ENCODE measurements around the gene RAB3GAP1.

The RAB3GAP1 gene

DNA sequence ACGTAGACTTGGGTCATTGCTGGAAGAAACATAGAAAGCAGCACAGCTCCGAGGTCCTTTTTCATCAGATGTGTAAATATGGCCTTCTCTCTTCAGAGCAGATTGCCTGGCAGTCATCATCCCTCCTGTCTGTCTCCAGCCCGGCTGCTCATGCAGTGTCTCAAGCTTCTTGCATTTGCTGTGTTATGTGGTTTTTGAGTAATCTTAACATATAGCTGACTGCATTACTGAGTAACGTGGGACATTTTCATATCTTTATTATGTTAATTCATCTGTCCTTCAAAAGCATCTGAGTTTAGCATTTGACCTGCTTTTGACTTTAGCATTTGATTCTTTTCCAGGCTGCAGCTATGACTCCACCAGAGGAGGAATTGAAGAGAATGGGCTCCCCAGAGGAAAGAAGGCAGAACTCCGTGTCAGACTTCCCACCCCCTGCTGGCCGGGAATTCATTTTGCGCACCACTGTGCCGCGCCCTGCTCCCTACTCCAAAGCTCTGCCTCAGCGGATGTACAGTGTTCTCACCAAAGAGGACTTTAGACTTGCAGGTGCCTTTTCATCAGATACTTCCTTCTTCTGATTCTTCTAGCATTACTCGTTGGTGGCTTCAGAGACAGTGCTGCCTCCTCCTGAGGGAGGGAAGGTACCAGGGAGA lies 116.2 kb downstream of the RAB3GAP1 start:
- no peak for DNase-seq

DNA sequence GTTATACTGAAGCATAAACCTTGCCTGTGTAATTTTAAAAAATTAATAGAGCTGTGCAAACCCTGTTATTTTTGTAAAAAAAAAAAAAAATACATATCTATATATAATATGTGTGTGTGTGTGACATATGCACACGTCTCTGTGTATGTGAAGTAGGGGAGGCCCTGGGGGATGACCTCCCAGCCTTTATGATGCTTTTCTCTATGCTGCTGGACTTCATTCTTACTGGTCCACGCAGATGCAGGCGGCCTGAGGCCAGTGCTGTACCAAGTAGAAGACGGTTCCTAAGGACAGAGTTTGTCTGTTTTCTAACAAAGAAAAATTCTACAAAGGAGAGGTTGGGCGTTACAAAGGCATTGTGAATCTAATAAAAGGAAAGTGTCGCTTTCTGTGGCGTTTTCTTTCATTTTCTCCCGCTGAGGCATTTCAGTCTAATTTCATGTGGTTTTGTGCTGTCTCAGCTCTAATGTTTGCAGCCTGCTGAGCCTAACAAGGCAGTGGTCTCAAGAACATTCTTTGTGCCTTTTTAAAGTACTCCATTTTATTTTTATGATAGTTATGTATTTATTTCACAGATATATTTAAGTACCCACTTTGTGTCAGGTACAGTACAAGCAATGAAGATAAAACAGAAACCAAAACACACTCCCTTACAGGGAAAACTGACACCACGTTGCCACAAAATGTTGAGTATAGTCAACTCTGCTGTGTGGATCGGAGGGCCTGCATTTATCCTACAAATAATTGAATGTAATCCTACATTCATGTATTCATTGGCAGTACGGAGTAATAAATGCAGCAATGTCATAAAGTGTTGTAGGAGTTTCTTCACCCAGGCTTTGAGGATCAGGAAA lies 118.0 kb downstream of the RAB3GAP1 start:
- no peak for DNase-seq

DNA sequence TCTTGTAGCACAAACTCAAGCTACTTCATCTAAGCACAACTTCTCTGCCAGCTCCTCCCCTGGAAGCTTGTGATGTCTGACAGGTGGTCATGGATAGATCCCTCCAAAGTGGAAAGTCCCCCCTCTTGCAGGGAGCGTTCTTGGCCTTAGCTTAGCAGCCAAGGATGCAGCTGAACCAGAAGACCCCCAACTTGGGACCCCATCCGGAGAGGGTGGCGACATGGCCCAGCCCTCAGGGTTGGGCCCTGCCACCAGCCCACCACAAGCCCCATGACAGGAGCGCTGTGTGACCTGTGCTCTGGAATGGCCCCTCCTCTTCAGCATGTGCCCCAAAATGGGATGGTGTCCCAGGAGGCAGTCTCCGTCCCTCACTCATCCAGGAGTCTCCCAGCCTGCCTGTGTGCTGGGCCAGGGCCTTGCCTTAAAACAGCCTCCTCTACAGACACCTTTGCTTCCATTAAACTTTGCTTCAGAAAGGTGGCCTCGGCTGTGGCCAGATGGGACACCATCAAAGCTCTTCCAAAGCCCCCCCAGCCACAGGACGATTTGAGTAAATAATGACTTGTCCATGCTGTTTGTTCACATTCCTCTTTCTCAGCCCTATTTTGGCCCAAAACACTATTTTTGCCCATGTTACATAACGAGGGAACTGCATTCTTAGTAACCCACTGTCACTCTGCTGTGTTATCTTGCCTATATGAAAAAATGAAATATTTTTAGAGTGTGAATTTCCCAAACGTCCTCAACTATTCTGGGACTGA lies 122.1 kb downstream of the RAB3GAP1 start:
- DNase-seq = no peak

DNA sequence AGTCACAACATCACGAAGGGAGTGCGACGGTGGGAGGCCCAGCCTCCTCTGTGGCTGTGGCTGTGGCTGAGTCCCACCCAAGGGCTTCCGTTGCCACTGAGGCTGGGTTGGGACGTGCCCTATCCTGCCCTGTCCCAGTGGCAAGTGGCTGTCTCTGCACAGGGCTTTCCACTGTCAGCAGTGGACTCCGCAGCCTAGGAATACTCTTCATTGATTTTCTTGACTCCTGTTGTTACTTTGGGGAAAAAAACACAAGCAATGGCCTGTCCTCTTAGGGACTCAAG lies 122.7 kb downstream of the RAB3GAP1 start:
- no peak for DNase-seq

DNA sequence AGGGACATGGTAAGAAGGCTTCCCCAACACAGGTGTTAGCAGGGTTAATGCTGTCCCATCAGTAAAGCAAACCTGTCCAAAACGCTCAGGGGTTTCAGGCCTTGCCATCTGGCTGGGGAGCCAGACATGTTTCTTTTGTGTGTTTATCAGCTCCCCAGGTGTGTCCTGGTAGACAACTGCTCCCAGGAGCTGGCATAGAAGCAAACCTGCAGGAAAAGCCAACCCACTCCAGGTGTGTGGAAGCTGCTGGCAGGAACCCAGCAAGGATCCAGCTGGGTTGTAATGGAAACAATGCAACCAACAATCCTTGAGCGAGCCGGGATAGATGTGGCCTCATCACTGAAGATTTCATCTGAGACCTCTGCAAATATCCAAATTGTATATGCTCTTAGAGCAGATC lies 123.1 kb downstream of the RAB3GAP1 start:
- no peak for DNase-seq

DNA sequence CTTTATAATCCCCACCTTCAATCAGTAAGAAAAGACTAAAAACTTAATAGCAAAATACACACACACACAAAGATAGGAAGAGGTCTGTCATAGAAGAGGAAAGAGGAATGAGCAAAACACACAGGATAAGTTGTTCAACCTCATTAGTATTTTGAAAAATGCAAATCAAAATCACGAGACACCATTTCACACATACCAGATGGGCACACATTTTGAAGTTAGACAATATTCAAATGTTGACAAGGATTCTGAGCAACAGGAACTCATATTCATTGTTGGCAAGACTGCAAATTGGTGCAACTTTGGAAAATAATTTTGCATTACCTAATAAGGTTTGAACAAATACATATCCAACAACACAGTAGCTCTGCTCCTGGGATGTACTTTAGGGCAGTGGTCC lies 127.6 kb downstream of the RAB3GAP1 start:
- no peak for DNase-seq

DNA sequence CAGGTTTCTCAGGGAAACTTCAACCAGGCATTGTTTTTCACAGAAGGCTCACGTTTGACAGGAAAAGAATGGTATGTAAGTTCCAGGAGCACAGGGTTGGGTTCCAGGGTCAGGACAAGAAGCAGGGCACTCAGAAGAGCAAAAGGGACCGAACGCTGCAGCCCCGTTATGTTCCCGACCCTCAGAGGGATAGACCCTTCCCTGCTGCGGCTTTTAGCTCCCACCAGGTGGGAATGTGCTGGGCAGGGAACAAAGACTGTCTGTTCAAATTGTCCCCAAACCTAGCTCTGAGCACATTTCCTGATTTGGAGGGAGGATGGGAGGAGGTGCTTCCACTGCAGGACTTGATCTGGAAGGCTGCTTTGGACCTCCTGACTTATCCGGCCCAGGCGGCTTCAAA lies 130.1 kb downstream of the RAB3GAP1 start:
- DNase-seq = no peak

DNA sequence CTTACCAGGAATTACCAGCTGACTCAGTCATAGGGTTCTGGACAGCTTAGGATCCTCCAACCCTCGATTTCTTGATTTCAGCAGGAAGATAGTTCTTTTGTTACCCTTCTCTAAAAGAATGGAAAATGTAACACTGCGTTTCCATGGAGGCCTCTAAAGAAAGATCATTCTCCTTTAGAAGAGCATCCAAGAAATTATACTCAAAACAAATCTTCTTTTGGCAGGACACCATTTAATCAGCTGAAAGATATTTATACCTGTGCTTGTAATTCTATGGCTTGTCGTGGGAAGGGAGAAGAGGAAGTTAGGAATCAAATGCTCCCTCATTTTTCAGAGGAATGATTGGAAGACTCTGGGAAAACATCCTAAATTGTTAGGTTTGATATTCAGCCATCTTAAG lies 130.5 kb downstream of the RAB3GAP1 start:
- DNase-seq = no peak

DNA sequence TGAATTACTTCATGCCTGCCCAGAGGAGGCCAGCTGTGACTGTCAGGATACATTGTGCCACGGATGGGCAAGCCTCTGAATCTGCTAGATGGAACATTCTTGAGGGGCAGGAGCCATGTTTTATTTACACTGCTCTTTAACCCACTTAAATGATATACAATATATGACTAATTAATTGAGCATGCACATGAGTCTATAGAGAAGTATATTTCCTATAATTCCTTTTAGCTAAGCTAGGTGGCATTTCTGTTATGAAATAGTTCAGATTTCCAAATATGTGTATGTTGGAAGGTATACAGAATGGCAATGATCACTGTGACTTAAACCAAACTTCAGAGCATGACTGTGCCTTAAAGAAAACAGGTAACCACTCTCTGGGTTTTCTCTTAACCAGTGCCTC lies 131.7 kb downstream of the RAB3GAP1 start:
- no peak for DNase-seq

DNA sequence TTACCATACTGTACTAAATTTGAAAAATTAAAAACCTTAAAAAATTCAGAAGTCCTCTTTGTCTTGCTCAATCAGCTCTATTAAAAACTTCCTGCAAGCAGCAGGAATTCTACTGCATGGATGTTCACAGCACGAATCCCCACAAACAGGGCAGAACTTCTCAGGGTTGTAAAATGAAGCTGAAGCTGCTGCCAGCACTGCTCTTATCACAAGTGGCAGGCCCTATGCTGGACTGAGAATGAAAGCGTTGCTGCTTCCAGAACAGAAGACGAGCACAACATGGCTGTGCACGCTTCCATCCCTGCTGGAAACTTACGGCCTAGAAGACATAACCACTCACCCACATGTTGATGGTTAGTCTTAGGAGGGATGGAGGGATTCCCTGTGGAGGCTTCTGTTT lies 134.0 kb downstream of the RAB3GAP1 start:
- DNase-seq = no peak

DNA sequence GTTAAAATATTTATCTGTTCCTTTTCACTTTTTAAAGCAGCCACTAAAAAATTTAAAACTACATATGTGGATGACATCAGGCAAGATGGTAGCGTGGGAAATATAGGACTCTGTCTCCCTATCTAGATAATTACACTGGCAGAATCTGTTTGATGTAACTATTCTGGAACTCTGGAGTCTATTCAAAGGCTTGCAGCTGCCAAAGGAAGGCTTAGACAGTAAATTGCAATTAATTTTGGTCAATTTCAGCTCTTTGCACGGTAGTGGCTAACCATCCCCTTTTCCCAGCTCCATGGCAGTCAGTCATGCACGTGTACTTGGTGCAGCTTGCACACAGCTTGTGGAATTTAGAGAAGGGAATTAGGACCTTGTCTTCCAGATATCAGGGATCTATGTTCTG lies 135.2 kb downstream of the RAB3GAP1 start:
- no peak for DNase-seq

DNA sequence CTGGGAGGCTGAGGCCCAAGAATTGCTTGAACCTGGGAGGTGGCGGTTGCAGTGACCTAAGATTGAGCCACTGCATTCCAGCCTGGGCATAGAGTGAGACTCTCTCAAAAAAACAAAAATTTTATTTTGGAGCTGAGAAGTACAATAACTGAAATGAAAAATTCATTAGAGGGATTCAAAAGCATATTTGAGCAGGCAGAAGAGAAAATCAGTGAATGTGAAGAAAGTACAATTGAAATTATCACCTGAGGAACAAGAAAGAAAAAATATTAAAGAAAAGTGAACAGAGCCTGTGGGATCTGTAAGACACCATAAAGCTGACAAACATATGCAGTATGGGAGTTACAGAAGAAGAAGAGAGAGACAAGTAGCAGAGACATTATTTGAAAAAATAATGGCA lies 137.1 kb downstream of the RAB3GAP1 start:
- no peak for DNase-seq

DNA sequence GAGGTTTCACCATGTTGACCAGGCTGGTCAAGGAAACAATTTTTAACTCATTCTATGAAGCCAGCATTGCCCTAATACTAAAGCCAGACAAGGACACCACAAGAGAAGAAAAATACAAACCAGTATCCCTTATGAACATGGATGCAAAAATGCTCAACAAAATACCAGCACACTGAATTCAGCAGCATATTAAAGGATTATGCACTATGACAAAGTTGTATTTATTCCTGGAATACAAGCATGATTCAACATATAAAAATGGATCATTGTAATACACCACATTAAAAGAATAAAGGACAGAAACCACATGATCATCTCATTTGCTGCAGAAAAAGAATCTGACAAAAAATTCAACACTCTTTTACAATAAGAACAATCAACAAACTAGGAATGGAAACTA lies 138.7 kb downstream of the RAB3GAP1 start:
- DNase-seq = no peak

DNA sequence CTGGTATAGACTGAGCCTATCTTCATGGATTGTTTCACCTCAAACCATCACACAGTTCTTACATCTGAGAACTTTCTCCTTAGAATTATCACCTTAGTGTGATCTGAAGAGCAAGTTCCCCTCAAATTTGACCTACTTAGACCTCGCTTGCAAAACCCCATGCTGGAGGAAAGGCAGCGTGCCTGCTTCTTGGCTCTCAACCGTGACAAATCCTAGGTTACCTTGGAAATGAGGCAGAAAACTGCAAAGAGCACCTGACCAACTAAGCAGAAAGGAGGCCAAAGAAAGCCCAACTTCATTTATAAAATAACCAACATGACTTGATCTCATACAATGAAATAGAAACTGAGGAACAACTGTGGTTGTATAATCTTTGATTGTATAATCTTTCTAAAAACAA lies 146.4 kb downstream of the RAB3GAP1 start:
- no peak for DNase-seq

DNA sequence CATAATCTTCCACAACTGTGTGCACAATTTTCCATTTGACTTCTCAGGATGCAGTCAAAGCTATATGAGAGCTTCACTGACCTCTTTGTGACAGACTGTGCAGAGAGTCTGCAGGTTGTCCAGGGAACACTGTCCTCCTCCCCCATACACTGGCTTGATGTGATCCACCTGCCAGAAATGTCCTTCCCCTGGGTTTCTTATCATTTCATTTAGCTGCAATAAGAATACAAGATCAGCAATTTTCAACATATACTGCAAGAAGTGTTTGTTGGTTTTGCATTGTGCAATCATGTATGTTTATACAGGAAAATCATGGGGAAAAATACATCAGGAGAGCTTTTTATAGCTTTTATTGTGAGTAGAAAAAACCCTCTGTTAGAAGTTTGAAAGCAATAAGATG lies 150.7 kb downstream of the RAB3GAP1 start:
- DNase-seq = no peak

DNA sequence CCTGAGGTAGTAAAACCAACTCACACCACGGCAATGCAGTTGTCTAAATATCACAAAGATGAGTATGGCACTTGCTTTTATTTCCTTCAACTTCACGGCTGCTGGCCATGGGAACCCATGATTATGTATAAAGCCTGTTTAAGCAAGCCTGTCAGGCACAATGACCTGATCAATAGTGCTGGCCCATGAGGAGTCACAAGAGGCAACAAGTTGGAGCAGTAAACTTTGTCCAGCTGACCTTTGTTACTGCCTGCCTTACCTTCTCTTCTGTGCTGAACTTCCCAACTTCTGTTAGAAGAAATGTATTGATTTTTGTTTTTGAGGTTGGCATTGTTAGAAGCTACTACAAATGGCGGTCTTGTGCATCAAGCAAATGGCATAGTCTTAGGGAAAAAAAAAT lies 151.9 kb downstream of the RAB3GAP1 start:
- no peak for DNase-seq

DNA sequence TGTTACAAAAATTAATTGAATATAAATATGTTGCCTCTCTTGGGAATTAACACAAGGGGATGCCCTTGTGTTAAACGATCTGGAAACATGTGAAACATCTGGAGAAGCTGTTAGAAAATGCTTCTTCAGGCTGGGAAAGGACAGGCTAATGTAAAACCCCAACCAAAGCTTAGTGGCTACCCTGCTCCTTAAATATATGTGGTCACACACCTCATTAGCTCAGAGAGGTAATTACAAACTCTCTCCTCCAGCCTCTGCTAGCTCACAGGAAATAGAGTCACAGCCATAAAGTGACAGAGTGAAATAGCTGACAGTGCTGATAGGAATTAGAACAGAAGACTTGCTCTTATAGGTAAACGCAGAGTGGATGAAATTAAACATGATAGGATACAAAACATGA lies 155.9 kb downstream of the RAB3GAP1 start:
- no peak for DNase-seq

DNA sequence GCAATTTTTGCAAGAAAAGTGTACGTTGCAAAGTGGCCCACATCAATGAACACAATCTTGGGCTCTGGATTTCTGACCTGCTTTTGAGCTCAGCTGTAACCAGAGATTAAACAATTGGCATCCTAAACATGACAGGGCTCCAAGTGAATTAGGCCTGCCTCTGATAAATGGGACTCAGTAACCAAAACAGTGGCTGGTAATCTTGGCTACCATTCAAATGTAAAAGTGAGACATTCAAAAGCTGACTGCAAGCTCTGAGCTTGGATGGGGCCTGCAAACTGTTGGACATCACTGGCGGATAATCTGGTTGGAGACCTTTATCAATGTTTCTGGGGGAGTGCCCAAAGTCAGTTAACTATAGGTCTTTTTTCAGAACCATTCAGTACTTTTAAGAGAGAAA lies 160.7 kb downstream of the RAB3GAP1 start:
- no peak for DNase-seq

DNA sequence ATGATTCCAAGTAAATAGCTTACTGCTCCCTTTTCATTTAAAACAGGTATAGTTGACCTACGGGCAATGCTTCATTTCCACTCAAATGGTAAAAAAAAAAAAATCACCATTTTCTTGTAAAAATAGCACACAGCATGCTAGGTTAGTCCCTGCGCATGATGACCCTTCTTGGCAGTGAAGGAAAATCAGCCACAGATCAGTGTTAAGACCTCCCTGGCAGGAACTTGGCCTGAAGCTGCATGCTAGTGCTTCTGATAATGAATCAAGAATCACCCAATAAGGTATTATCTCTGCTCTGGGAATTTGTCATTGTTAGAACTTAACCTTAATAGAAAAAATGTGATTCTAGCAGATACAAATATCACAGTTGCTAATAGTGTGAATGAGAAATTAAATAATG lies 166.3 kb downstream of the RAB3GAP1 start:
- no peak for DNase-seq

DNA sequence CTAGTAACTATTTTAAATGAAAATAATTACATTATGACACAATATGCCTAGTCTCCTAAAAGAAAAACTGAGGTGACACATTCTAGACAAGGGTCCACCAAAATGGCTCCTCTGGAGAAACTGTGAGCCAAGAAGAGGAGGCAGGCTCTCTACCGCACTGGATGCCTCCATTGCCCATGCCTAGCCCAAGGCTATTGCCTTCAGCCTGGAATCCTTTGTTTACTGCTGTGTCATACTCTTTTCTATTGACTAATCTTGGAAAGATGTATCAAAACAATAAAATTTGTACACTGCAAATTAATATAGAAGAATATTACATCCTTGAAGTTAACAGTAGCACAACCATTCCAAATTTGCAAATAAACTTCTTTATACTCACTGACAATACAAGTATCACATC lies 167.1 kb downstream of the RAB3GAP1 start:
- no peak for DNase-seq

Data from T1000 (cell line).